ES-I3 (cell line): ENCODE measurements around the gene BCL2.

Source experiments
- H3K36me3 ChIP-seq: 2 replicates; pipeline ENCODE4 v1.6.1; 2013; ENCODE audit warnings: mild to moderate bottlenecking, low read length, control low read depth, moderate library complexity; ENCODE audit not compliant: insufficient read depth
- H3K4me1 ChIP-seq: 2 replicates; pipeline ENCODE4 v1.6.1; 2013; ENCODE audit warnings: mild to moderate bottlenecking, control low read depth, low read length; ENCODE audit not compliant: insufficient read depth
- H3K9ac ChIP-seq: 2 replicates; pipeline ENCODE4 v1.6.1; 2013; ENCODE audit warnings: low read depth, mild to moderate bottlenecking, low read length, moderate library complexity
- H3K9me3 ChIP-seq: 2 replicates; pipeline ENCODE4 v1.6.1; 2013; ENCODE audit warnings: mild to moderate bottlenecking, low read length, moderate library complexity; ENCODE audit not compliant: control insufficient read depth, insufficient read depth

Gene BCL2

GRCh38 chr18:63291278-63291677 lies 28.3 kb downstream of the BCL2 start:
- no peaks in the 10 kb centered on the region for H3K4me1 ChIP-seq
- H3K36me3 ChIP-seq, result no peaks in the 10 kb centered on the region
- H3K9me3 ChIP-seq, result no peaks in the 10 kb centered on the region
- H3K9ac ChIP-seq, result no peak overlapping the region

GRCh38 chr18:63290821-63291200 lies 28.8 kb downstream of the BCL2 start:
- Histone ChIP-seq H3K9me3 (no peaks in the 10 kb centered on the region), H3K4me1 (no peaks in the 10 kb centered on the region), H3K9ac (no peak overlapping the region), H3K36me3 (no peaks in the 10 kb centered on the region)

- no peaks in the 10 kb centered on the region for H3K4me1 ChIP-seq
- H3K36me3 ChIP-seq, result no peaks in the 10 kb centered on the region
- H3K9me3 ChIP-seq, result no peaks in the 10 kb centered on the region
- no peak overlapping the region for H3K9ac ChIP-seq
Measured at GRCh38 chr18:63290166-63290820, 29.3 kb downstream of the BCL2 start.

- Histone ChIP-seq H3K9me3 (no peaks in the 10 kb centered on the region), H3K4me1 (no peaks in the 10 kb centered on the region), H3K9ac (no peak overlapping the region), H3K36me3 (no peaks in the 10 kb centered on the region)
Measured at GRCh38 chr18:63288311-63288710, 31.3 kb downstream of the BCL2 start.

GRCh38 chr18:63287691-63288220 lies 31.8 kb downstream of the BCL2 start:
- Histone ChIP-seq H3K4me1 (no peaks in the 10 kb centered on the region), H3K9me3 (no peaks in the 10 kb centered on the region), H3K9ac (no peak overlapping the region), H3K36me3 (no peaks in the 10 kb centered on the region)

GRCh38 chr18:63286926-63287325 lies 32.6 kb downstream of the BCL2 start:
- Histone ChIP-seq H3K9me3 (no peaks in the 10 kb centered on the region), H3K36me3 (no peaks in the 10 kb centered on the region), H3K9ac (no peak overlapping the region), H3K4me1 (no peaks in the 10 kb centered on the region)

GRCh38 chr18:63284827-63285733 lies 34.5 kb downstream of the BCL2 start:
- Histone ChIP-seq H3K9ac (no peak overlapping the region), H3K36me3 (no peaks in the 10 kb centered on the region), H3K9me3 (no peaks in the 10 kb centered on the region), H3K4me1 (no peaks in the 10 kb centered on the region)

- H3K9me3 ChIP-seq, result no peaks in the 10 kb centered on the region
- no peaks in the 10 kb centered on the region for H3K36me3 ChIP-seq
Measured at GRCh38 chr18:63284173-63284799, 35.3 kb downstream of the BCL2 start.

GRCh38 chr18:63283305-63284094 lies 36.1 kb downstream of the BCL2 start:
- H3K36me3 ChIP-seq, result no peaks in the 10 kb centered on the region
- H3K4me1 ChIP-seq, result no peaks in the 10 kb centered on the region
- no peaks in the 10 kb centered on the region for H3K9me3 ChIP-seq
- H3K9ac ChIP-seq, result no peak overlapping the region

More at GRCh38 chr18:63284173-63284799, 35.3 kb downstream of the BCL2 start:
- H3K9ac ChIP-seq, result no peak overlapping the region
- H3K4me1 ChIP-seq, result no peaks in the 10 kb centered on the region

GRCh38 chr18:63282793-63283192 lies 36.8 kb downstream of the BCL2 start:
- Histone ChIP-seq H3K4me1 (no peaks in the 10 kb centered on the region), H3K9me3 (no peaks in the 10 kb centered on the region), H3K9ac (no peak overlapping the region), H3K36me3 (no peaks in the 10 kb centered on the region)

- no peaks in the 10 kb centered on the region for H3K4me1 ChIP-seq
Measured at GRCh38 chr18:63273222-63273927, 46.2 kb downstream of the BCL2 start.

GRCh38 chr18:63272638-63273037 lies 46.9 kb downstream of the BCL2 start:
- Histone ChIP-seq H3K4me1 (no peaks in the 10 kb centered on the region), H3K9me3 (no peaks in the 10 kb centered on the region), H3K9ac (no peak overlapping the region), H3K36me3 (no peaks in the 10 kb centered on the region)

More at GRCh38 chr18:63273222-63273927, 46.2 kb downstream of the BCL2 start:
- Histone ChIP-seq H3K9ac (no peak overlapping the region), H3K36me3 (no peaks in the 10 kb centered on the region), H3K9me3 (no peaks in the 10 kb centered on the region)

- H3K36me3 ChIP-seq, result no peaks in the 10 kb centered on the region
- no peaks in the 10 kb centered on the region for H3K9me3 ChIP-seq
- H3K4me1 ChIP-seq, result no peaks in the 10 kb centered on the region
- H3K9ac ChIP-seq, result no peak overlapping the region
Measured at GRCh38 chr18:63271881-63272299, 47.7 kb downstream of the BCL2 start.
